ENCODE results near the gene FOCAD.

DNA sequence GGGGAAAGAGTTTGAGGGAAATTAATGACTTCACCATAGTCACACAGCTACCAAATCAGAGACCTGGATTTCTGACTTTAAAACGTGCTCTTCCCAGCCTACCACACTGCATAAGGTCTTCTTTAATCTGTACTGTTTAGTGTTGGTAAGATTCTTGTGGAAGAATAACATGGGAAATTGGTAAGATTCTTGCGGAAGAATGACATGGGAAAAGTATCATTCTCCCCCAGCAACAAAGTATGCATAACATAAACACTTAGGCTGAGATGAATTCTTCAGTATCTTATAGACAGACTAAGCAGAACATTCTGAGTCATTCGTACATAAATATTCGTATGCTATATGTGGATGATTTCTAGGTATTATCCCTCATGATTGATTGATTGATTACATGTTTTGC, 170.4 kb downstream of the FOCAD start:
- TF ChIP-seq, protein P1, sequence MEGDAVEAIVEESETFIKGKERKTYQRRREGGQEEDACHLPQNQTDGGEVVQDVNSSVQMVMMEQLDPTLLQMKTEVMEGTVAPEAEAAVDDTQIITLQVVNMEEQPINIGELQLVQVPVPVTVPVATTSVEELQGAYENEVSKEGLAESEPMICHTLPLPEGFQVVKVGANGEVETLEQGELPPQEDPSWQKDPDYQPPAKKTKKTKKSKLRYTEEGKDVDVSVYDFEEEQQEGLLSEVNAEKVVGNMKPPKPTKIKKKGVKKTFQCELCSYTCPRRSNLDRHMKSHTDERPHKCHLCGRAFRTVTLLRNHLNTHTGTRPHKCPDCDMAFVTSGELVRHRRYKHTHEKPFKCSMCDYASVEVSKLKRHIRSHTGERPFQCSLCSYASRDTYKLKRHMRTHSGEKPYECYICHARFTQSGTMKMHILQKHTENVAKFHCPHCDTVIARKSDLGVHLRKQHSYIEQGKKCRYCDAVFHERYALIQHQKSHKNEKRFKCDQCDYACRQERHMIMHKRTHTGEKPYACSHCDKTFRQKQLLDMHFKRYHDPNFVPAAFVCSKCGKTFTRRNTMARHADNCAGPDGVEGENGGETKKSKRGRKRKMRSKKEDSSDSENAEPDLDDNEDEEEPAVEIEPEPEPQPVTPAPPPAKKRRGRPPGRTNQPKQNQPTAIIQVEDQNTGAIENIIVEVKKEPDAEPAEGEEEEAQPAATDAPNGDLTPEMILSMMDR (IDR thresholded peaks at IDR 0.05; ENCODE audit: low read length), result no peak
- no peak for TF ChIP-seq EZH2 (IDR thresholded peaks at IDR 0.05; ENCODE audit: borderline replicate concordance, low read length)
